Right renal cortex interstitium (tissue), 3 donors: ENCODE results near the gene BRME1. TPM values are rescaled to one million over a fixed set of nuclear protein-coding genes. Genes with fewer than 3 reads are reported as not detected.
"Not testable (repeated sequence)": the region's sequence is repeated elsewhere in the genome, so short reads cannot be mapped to it uniquely, and the experiment has no call there.

Source experiments
- DNase-seq, 3 donors: peaks; one replicate each; pipeline ENCODE4 v3.0.0-alpha.2; 2013; ENCODE audit warnings: low read depth in 3 of 3, low spot score in 2 of 3
- polyA plus RNA-seq, 3 donors: library from polyadenylated mRNA; unstranded; fragments of 120-200 nt; gene quantifications; one replicate each; pipeline ENCODE4 v1.2.1, GENCODE V29; 2013; ENCODE audit not compliant: insufficient read length in 3 of 3

Gene BRME1
- polyA plus RNA-seq, 3 donors: 4.6 to 4.8 (median 4.7) TPM

- DNase-seq: no peak
These were observed 35.0 kb downstream of the BRME1 start for GRCh38 chr19:13870873-13871272.

GRCh38 chr19:13869281-13869680, 36.6 kb downstream of the BRME1 start:
- no peak for DNase-seq

DNA sequence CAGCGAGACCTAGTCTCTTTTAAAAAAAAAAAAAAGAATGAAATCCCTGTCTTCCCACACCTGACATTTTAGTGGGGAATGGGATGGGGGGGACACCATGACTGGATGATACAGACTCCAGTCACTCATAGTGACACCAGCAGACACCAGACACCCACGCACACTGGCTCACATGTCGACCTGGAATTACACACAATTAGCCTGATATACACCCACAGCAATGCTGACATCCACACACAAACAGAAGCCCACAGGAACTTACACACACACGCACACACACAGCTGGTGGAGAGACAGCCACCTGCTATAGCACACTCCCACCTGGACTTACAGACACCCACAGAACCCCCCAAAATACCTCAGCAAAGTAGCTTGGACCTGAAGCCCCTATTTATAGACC, 37.3 kb downstream of the BRME1 start:
- DNase-seq: no peak

DNA sequence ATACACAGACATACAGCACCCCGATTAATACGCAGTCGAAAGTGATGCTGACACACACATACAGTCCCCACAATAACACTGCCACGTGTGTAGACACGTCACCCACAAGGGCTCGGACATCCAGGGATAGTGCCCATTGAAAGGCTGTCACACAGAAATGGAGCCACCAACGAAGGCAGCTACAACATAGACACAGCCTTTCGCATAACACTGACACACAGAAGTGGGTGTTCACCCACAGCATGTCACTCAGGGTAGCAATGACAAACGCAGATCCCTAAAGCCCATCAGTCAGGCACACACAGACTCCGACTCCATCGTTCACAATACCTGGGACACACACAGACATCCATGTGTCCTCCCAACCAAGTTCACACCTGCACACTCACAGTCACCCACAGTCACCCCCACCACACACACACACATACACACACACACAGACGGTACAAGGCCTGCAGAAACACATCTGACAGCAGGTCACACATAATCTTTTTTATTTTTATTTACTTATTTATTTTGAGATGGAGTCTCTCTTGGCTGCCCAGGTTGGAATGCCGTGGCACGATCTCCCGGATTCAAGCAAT, 39.4 kb downstream of the BRME1 start:
- no peak for DNase-seq

GRCh38 chr19:13865571-13866462, 40.1 kb downstream of the BRME1 start:
- DNase-seq: no peak

DNA sequence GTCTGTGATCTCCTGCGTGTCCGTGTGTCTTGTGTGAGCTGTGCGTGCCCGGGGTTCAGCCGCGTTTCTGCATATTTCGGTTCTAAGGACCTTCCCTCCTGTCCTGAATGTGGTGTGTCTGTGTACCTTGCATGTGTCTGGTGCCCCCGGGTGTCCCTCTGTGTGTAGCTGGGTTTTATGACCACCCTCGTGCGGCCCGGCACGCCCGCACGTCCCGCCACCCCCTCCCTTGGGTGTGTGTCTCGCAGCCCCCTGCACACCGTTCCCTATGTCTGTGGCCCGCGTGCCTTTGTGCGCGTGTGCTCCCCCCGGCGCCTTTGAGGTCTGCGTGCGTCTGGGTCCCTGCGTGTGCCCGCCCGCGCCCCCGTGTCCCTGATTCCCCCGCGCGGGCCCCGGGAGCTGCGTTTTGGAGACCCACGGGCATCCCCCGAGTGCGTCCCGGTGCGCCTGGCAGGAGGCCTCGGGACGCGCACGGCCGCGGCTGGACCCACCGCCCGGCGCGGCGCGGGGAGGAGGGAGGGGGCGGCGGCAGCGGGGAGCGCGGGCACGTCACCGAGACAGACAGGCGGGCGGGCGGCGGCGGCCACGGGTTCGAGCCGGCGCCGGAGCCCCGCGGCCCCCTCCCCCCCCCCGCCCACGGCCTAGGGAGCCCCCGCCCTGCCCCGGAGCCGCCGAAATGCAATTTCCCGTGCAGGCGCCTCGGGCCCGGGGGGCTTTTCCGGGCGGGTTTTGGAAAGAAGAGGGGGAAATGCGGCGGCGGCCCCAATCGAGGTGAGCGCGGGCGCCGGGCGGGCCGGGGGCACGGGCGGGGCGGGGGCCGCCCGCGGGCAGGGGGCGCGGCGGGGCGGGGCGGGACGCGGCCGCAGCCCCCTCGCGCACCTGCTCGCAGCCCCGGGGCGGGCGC, 41.0 kb downstream of the BRME1 start:
- DNase-seq: no peak

DNA sequence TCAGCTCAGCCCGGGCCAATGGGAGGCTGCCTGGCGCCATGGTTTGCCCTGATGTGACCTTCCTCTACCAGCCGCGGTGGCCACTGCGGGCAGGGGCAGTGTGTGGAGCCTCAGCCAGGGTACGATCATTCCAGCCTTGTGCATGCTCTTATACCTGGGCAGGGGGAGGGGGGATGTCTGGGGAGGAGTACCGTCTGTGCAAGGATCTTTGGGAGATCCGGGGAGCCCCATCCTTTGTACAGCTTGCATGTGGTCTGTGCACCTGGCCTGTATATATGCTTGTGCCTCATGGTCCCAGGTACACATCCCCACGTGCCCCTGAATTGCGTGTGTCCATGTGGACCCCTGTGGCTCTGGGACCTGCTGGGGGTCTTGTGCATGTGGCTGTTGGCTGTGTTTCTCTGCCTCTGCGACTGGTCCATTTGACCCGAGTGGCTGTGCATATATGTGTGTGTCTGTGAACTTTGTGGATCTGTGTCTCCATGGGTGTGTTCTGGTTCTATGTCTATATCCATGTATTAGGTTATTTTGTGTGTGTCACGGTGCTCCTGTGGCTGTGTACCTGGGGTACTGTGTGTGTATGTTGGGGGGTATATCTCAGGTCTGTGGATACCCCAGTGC, 41.8 kb downstream of the BRME1 start:
- no peak for DNase-seq

GRCh38 chr19:13861714-13862531, 44.0 kb downstream of the BRME1 start:
- peak in 2 of 3 donors; percentile 85 to 88 for DNase-seq

- DNase-seq: no peak
These were observed 44.6 kb downstream of the BRME1 start for GRCh38 chr19:13861392-13861713.

GRCh38 chr19:13860679-13861391, 45.1 kb downstream of the BRME1 start:
- DNase-seq: no peak

DNA sequence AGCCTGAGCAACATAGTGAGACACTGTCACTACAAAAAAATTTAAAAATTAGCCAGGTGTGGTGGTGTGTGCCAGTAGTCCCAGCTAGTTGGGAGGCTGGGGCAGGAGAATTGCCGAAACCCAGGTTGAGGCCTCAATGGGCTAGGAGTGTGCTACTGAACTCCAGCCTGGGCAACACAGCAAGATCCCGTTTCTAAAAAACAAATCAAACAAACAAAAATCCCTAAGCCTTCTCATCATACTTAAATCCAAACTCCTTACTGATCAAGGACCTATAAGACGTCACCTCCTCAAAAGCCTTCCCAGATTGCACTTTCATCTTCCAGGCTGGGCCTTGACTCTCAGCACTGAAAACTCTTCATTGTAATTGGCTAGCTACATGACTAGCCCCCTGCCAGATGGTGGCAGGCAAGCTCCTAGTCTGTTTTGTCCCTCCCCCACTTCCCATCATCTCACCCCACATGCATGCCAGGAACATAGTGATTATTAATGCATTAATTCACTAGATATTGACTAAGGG, 46.5 kb downstream of the BRME1 start:
- no peak for DNase-seq

- DNase-seq: no peak
These were observed 49.4 kb downstream of the BRME1 start for GRCh38 chr19:13856497-13856896.

DNA sequence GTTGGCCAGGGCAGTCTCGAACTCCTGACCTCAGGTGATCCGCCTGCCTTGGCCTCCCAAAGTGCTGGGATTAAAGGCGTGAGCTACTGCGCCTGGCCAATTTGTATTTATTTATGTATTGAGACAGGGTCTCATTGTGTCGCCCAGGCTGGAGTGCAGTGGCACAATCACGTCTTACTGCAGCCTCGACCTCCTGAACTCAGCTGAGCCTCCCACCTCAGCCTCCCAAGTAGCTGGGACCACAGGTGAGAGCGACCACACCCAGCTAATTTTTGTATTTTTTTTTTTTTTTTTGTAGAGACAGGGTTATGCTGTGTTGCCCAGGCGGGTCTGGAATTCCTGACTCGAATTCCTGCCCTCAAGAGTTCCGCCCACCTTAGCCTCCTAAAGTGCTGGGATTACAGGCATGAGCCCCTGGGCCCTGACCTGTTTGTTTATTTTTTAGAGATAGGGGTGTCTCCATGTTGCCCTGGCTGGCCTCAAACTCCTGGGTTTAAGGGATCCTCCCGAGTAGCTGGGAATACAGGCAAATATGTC, 53.7 kb downstream of the BRME1 start:
- DNase-seq: not testable (repeated sequence)

DNA sequence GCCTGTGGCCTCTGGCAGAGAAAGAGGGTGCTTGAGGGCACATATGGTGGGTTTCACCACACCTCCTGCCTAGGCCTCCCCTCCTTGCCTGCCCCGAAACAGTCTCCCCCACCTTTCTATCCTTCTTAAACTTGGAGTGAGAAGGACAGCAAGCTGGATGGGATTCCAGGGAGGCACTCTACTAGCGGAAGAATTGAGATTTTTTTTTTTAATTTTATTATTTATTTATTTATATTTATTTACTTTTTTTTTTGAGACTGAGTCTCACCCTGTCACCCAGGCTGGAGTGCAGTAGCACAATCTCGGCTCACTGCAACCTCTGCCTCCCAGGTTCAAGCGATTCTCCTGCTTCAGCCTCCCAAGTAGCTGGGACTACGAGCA, 54.2 kb downstream of the BRME1 start:
- DNase-seq: not testable (repeated sequence)

GRCh38 chr19:13850910-13851733, 54.8 kb downstream of the BRME1 start:
- no peak for DNase-seq

DNA sequence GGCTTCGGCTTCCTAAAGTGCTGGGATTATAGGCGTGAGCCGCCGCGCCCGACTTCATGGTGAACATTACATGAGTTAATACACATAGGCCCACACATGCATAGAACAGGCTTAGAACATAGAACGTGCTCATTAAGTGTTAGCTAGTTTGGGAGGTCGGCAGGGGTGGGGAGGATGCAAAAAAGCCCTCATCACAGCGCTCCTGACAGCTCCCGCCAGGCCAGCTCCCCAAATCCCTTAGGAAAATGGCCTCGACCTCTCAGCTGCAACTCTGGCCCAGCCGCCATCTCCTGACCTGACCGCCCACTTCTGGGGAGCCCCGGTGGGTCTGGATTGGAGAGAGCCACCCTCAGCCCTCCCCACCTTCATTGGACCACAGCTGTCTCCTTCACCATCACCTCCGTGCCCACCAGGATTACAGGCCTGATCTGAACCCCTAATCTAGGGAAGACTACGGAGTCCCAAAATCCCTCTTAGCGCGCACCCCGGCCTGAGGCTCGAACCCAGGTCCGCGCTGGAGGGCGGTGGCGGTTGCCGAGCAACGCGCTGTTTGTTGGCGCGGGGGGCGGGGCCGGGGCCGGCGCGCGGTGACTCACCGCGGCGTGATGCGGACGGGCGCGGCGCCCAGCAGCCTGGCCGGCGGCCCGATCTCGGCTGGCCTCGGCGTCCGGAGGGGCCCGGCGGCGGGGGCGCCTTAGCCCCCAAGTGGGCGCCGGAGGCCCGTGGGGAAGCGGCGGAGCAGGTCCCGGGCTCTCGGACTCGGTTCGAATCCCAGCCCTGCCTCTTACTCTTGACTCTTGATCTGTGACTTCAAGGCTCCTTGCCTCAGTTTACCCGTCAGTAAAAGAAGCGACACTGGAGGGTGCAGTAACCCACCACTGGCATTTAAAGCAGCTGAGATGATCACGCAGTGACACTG, 55.7 kb downstream of the BRME1 start:
- DNase-seq: no peak
